Heart left ventricle (tissue), 13 donors: ENCODE measurements around the gene CDHR3.

Experiments
- CTCF ChIP-seq, 12 donors: fragments of 200-600 bp; sonication (generic) in 4 of 12; IDR thresholded peaks; one replicate each; pipeline versions ENCODE4 v1.5.0 to v1.8.0; 2018 to 2022; ENCODE audit warnings: antibody characterized with exemption in 12 of 12, mild to moderate bottlenecking in 5 of 12
- POLR2A ChIP-seq, 2 donors: fragments of 450-650 bp; IDR thresholded peaks; one replicate each; pipeline ENCODE4 v1.6.1; 2017; ENCODE audit warnings: antibody characterized with exemption in 2 of 2, mild to moderate bottlenecking in 2 of 2, moderate library complexity in 2 of 2
- donor health status: ischemic (EF 13 %, LVEDD 7.1; RV severe dilation, severe dysfunction).
- donor health status: DM: no; HTN: yes; CAD: no.
- donor health status: DM: no; HTN: no; CAD: no.
- donor health status: ischemic (EF 25% LVEDD 6.9; RV normal size, moderate dysfunction).
- donor health status: ischemic (EF 25% LVEDD 5.7; RV mildly dilated, moderate dysfunction).
- donor health status: ischemic (EF 35%, LVEDD 5.7; RV mildly dilated, moderate dysfunction).
- donor health status: nonischemic (EF 11% LVEDD 7.7; RV severe dilation, severe dysfunction).
- donor health status: DM: yes; HTN: yes; CAD: no.
- donor health status: PGD.
- donor health status: ischemic (EF 29% LVEDD 5.4; RV normal size, mild dysfunction).
- donor health status: nonischemic (EF 23%, LVEDD 6.1; RV moderate dilation, normal function).

- TF ChIP-seq POLR2A (IDR thresholded peaks at IDR 0.05) (no peak), CTCF (IDR thresholded peaks at IDR 0.05) (peak in 2 of 12 donors; percentile 6 to 28)
Measured at GRCh38 chr7:106057204-106057961, 94.3 kb downstream of the CDHR3 start.
